Measurements from ENCODE around the gene STK32B.

DNA sequence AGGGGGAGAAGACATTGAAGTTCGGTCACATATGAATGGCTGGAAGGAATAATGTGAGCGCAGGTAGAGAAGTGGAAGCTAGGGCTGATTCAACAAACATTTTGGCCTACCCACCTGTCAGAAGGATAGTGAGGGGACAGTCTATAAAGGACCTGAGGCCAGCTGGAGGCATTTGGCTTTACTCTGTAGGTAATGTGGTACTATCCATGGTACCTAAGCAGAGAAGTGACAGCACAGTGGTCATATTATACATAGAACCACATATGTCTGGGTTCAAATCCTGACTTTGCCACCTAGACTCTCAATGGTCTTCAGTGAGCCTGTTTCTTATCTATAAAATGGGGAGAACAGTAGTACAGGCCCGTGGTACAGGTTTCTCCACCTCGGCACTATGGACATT is 400.0 kb downstream of the STK32B start:
- TF ChIP-seq JUN (IDR thresholded peaks at IDR 0.05) (no peak), CHD4 (IDR thresholded peaks at IDR 0.05; ENCODE audit: borderline replicate concordance) (no peak), SMC3 (IDR thresholded peaks at IDR 0.05) (no peak), POLR2A (IDR thresholded peaks at IDR 0.05; ENCODE audit: low read length) (no peak), MYC (IDR thresholded peaks at IDR 0.05; ENCODE audit: borderline replicate concordance, low read length) (no peak), RCOR1 (IDR thresholded peaks at IDR 0.05; ENCODE audit: low read depth, low read length) (no peak), ESRRA (IDR thresholded peaks at IDR 0.05; ENCODE audit: borderline replicate concordance, low read length) (no peak), GATA3 (IDR thresholded peaks at IDR 0.05; ENCODE audit: borderline replicate concordance) (no peak)
- TF ChIP-seq, protein P1, sequence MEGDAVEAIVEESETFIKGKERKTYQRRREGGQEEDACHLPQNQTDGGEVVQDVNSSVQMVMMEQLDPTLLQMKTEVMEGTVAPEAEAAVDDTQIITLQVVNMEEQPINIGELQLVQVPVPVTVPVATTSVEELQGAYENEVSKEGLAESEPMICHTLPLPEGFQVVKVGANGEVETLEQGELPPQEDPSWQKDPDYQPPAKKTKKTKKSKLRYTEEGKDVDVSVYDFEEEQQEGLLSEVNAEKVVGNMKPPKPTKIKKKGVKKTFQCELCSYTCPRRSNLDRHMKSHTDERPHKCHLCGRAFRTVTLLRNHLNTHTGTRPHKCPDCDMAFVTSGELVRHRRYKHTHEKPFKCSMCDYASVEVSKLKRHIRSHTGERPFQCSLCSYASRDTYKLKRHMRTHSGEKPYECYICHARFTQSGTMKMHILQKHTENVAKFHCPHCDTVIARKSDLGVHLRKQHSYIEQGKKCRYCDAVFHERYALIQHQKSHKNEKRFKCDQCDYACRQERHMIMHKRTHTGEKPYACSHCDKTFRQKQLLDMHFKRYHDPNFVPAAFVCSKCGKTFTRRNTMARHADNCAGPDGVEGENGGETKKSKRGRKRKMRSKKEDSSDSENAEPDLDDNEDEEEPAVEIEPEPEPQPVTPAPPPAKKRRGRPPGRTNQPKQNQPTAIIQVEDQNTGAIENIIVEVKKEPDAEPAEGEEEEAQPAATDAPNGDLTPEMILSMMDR (IDR thresholded peaks at IDR 0.05): no peak
- TF ChIP-seq, protein P2, sequence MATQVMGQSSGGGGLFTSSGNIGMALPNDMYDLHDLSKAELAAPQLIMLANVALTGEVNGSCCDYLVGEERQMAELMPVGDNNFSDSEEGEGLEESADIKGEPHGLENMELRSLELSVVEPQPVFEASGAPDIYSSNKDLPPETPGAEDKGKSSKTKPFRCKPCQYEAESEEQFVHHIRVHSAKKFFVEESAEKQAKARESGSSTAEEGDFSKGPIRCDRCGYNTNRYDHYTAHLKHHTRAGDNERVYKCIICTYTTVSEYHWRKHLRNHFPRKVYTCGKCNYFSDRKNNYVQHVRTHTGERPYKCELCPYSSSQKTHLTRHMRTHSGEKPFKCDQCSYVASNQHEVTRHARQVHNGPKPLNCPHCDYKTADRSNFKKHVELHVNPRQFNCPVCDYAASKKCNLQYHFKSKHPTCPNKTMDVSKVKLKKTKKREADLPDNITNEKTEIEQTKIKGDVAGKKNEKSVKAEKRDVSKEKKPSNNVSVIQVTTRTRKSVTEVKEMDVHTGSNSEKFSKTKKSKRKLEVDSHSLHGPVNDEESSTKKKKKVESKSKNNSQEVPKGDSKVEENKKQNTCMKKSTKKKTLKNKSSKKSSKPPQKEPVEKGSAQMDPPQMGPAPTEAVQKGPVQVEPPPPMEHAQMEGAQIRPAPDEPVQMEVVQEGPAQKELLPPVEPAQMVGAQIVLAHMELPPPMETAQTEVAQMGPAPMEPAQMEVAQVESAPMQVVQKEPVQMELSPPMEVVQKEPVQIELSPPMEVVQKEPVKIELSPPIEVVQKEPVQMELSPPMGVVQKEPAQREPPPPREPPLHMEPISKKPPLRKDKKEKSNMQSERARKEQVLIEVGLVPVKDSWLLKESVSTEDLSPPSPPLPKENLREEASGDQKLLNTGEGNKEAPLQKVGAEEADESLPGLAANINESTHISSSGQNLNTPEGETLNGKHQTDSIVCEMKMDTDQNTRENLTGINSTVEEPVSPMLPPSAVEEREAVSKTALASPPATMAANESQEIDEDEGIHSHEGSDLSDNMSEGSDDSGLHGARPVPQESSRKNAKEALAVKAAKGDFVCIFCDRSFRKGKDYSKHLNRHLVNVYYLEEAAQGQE (IDR thresholded peaks at IDR 0.05): peak; percentile 44; the same call in 1 of the 2 replicates

Data from A549 (cell line).